GM21515 (cell line): ENCODE results near the gene CCDC92.

Experiments
- ATAC-seq: cut with Tn5 transposase; IDR thresholded peaks from one replicate; pipeline ENCODE4 v1.9.1; 2021; ENCODE audit not compliant: unreplicated experiment

The CCDC92 gene

DNA sequence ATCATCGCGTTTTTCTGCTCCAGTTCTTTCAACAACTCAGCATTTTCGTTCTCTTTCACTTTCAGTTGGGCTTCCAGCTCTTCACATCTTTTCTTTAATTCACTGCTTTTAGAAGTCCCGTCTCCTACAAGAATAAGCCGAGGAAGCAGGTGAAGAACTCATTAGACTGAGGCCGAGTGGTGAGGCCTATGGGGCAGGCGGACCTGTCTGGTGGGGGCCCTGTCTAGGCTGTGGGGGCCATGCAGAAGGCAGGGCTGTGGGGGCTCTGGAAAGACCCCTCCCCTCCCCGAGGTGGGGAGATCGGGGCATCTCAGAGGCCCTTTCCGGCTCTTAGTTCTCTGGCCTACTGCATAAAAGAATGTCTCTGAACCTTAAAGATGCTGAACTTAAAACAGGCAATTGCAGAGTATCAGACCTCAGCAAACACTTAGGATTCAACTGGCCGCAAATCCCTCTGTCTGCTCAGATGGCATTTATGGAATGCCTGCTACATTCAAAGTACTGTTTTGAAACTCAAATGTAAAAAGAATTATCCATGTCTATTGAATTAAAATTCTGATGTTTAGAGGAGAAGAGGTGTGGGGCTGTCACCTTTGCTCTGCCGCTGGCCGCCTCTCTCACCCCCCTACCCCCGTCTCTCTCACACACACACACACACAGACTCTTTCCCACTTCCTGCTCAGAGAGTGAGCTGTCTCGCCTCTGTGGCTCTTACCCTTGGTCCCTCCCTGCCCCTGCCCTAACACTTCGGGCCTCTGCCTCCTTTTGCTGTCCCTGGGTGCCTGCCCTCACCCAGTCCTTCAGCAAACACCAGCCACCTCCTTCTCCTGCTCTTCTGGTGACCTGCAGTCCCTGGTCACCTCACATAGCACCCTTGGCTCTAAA is 34.7 kb downstream of the CCDC92 start:
- ATAC-seq = no peak

DNA sequence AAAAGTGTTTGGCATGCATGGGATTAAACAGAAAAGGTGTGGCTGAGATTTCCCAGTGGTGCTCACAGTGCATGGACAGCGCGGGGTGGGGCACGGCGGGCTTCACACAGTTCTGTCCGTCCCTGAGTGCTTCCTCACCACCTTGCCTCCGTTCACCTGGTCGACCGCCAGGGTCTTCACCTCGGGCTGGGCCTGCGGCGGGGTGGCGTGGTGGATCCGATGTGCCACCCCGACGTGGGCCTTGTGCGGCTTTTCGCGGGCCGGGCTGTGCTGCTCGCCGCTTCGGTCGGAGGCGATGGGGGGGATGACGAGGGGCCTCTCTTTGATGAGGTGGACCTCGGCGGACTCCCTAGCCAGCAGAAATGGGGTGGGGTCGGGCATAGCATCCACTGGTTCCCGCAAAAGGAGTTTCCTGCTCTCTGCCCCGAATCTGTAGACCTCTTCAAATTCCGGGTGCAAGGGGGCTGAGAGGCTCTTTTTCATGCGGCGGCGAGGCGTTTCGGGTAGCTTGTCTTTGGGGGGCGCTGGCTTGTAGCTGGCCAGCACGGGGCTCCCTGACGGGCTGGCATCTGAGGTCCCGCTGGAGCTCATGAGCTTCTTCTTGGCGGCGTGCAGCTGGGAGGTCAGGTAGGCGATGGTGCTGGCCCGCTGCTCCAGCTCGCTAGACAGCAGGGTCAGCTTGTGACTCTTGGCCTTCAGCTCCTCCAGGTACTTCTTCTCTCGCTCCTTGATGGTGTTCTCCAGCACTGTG is 35.5 kb downstream of the CCDC92 start:
- ATAC-seq = no peak

GRCh38 chr12:123936471-123936870 is 36.2 kb downstream of the CCDC92 start:
- no peak for ATAC-seq

DNA sequence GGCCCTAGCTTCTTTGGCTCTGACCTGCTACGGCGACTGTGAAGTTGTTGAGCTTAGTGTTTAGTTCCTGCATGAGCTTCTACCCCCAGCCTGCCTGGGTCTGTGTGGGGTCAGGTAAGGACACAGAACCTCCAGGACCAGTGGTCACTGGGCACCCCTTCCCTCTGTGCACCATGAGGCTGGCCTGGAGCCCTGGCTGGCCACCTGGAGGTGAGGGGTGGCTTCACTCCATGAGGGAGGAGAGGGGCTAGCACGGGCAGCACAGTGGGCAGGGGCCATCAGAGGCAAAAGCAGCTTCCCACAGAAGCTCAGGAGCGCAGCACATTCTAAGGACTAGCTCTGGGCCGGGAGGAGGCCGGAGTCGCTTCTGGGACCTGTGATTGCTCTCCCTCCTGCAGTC is 36.7 kb downstream of the CCDC92 start:
- no peak for ATAC-seq

DNA sequence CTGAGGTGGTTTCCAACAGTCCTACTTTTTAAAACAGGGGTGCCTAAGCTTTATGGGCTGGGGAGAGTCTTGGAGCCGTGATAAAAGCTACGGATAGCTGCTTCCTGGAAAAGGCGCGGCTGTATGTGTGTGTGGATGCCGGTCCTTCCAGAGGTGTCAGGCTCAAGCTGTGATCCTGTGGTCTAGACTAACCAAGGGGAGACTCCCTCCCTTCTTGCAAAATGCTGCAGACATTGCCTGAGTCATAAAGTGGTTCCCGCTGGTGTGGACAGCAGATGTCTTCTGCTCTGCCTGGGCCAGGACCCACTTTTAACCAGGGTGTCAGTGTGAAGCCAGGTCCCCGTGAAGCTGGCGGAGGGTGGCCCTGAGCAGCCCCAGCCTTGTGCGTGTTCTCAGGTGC is 37.8 kb downstream of the CCDC92 start:
- ATAC-seq = no peak

- ATAC-seq = no peak
Observed at GRCh38 chr12:123934016-123934620, 38.5 kb downstream of the CCDC92 start.

- no peak for ATAC-seq
Observed at GRCh38 chr12:123933214-123933613, 39.4 kb downstream of the CCDC92 start.

DNA sequence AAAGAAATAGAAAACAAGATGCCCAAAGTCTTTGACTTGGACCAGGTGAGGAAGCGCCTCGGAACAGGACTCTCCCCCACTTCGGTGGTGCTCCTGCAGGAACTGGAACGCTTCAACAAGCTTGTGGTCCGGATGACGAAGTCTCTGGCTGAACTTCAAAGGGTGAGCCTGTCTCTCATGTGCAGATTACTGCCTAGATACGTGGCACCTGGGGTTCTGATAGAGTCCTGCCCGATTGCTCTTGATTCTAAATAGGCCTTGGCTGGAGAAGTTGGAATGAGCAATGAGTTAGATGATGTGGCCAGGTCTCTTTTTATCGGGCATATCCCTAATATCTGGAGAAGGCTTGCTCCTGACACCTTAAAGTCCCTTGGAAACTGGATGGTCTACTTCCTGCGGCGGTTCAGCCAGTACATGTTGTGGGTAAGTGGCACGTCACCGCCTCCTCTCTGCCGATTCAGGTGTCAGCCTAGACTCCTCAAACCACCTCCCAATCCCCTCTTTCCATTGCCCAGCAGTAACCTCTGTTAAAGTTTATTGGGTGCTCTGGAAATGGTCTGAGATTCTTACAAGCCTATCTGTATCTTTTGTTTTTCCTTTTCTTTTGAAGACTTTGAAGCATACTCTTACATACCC is 40.8 kb downstream of the CCDC92 start:
- ATAC-seq = no peak

DNA sequence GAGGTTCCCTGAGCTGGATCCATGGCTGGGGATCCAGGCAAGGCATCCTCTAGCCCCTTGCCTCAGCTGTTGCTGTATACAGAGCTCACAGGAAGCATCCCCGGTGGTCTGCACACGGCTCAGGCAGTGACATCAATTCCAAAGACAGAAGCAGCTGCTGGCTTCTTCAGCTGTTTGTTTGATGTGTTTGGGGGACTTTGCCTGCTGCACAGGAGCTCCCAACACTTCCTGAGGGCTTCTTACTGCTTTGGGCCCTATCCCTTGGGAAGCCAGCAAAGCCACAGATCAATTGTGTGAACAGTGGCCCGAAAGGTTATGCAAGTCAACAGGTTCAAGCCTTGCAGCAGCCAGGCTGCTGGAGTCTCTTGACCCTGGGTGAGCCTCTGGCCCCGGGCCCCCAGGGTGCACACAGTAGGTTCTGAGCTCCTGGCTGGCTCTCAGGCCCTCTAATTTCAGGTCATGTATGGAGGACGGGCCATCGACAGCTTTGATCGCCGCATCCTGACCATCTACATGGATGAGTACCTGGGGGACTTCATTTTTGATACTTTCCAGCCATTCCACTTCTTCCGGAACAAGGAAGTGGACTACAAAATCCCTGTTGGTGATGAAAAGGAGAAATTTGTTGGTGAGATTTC is 42.6 kb downstream of the CCDC92 start:
- ATAC-seq = no peak

- ATAC-seq = no peak
Observed at GRCh38 chr12:123928897-123929296, 43.7 kb downstream of the CCDC92 start.

DNA sequence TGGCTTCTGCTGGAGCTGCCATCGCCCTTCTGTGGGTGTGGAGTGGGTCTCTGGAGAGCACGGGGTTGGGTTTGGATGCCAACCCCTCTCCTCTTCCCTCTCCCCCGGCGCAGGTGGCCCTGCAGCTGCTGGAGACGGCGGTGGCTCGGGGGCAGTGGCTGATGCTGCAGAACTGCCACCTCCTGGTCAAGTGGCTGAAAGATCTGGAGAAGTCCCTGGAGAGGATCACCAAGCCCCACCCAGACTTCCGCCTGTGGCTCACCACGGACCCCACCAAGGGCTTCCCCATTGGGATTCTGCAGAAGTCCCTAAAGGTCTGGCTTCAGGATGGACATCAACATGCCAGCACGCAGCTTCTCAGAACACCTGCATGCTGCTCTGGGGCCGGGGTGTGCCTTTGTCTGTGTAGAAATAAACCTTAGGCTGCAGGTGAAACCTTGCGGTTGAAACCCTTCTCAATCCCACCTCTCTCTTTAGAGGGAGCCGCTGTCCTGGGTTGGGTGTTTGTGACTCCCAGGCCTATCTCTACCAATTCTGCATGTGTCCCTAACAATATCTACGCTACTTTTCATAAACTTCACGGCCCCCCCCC is 44.3 kb downstream of the CCDC92 start:
- ATAC-seq = no peak

DNA sequence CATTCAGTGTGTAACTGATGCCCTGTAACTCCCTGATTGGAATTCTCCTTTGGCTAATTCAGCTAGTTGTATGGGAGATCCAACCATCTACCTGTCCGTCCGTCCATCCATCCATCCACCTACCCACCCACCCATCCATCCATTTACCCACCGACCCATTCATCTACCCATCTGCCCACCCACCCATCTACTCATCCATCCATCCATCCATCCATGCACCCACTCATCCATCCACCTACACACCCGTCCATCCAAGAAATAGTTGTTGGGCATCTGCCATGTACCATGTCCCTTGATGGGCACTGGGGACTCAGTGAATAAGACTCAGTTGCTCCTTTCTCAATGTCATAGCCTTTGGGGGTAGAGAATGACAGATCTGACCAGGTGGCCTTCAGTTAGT is 48.1 kb downstream of the CCDC92 start:
- ATAC-seq = no peak

- no peak for ATAC-seq
Observed at GRCh38 chr12:123923927-123924326, 48.7 kb downstream of the CCDC92 start.

GRCh38 chr12:123923038-123923437 is 49.6 kb downstream of the CCDC92 start:
- ATAC-seq = no peak

DNA sequence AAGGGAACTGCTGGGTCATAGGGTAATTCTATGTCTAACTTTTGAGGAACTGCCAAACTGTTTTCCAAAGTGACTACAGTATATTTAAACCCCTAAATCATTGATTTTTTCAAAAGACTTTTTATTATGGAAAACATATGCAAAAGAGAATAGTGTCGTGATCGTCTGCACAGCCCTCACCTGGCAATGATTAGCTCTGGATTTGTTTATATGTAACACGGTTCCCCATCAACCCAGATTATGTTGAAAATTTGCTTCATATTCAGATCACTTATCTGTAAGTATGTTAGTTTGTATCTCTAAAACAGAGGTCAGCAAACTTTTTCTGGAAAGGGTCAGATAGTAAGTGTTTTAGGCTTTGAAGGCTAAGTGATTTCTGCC is 52.7 kb downstream of the CCDC92 start:
- ATAC-seq = no peak

- ATAC-seq = no peak
Observed at GRCh38 chr12:123917337-123917850, 55.2 kb downstream of the CCDC92 start.

GRCh38 chr12:123916729-123917128 is 55.9 kb downstream of the CCDC92 start:
- ATAC-seq = no peak

DNA sequence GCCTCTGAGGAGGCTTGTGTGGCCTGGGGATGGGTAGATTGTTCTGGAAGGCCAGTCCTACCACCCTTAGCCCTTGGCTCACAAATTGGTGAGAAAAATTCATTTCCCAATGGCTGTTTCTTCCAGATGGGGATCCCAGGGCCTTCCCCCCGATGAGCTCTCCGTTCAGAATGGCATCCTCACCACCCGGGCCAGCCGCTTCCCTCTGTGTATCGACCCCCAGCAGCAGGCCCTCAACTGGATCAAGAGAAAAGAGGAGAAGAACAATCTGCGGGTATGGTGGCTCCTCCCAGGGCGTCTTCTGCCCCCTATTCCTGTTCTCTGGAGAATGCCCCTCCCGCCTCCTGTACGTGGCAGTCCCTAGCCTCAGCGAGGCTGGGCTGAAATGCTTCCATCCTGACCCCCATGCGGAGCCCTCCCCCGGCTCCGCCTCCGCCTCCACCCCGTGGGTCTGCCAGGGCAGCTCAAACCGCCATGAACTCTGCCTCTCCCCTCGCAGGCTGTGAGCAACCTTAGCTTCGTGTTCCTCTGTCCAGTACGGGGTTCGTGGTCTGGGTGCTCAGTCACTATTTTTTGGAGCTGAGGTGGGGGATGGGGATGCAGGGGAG is 57.8 kb downstream of the CCDC92 start:
- no peak for ATAC-seq

DNA sequence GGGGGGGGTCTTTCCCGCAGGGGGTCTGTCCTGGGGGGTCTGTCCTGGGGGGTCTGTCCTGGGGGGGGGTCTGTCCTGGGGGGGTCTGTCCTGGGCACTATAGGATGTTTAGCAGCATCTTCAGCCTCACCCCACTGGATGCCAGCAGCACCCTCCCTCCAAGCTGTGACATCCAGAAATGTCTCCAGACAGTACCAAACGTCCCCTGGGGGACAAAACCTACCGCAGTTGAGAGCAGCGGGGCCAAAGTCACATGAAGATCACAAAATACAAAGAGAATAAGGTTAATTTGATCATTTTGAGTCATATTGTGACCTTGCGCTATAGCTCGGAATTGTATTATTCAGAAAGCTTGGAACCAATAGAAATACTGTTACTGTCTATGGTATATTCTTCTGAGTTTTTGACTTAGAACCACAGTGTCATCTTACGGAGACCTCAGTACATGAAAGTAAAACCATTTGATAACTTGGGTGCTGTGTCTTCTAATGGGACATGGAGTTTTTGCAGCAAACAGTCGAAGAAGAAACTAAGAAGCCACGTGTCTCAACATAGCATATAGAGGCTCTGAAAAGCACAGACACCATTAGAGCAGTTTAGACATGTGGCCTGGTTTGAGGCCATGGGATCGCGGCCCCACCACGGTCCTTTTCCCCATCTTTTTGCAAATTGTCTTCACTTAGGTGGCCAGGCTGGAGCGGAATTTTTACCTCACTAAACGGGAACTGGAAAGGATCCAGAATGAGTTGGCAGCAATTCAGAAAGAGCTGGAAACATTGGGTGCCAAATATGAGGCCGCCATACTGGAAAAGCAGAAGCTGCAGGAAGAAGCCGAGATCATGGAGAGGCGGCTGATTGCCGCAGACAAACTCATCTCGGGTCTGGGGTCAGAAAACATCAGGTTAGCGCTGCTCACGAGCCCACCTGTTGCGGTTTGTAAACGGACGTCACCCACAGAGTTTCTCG is 59.9 kb downstream of the CCDC92 start:
- no peak for ATAC-seq
